Brain microvascular endothelial cell (primary cell): Measurements from ENCODE around the gene CDHR1.

Experiments
- DNase-seq: peaks from one replicate; pipeline ENCODE4 v3.0.0-alpha.2; 2020
- H3K27ac ChIP-seq: fragments of 250-450 bp; sonication (Bioruptor Pico); 2 replicates; pipeline ENCODE4 v1.5.1; 2020; ENCODE audit warnings: mild to moderate bottlenecking, moderate library complexity
- H3K27me3 ChIP-seq: fragments of 250-450 bp; sonication (Bioruptor Pico); replicated peaks from 2 replicates; pipeline ENCODE4 v1.5.1; 2020; ENCODE audit warnings: mild to moderate bottlenecking
- H3K36me3 ChIP-seq: fragments of 250-450 bp; sonication (Bioruptor Pico); replicated peaks from 2 replicates; pipeline ENCODE4 v1.5.1; 2020; ENCODE audit warnings: mild to moderate bottlenecking
- H3K4me3 ChIP-seq: 2 replicates; pipeline ENCODE4 v1.5.1; 2011; ENCODE audit warnings: low read depth, mild to moderate bottlenecking, control low read depth, low read length, moderate library complexity
- in situ Hi-C: cut with HindIII; loops from 2 replicates; pipeline ENCODE4 v1.10.0; 2017; ENCODE audit warnings: low sequenced_read_pairs, low pct_ligation_motif_present
- TF ChIP-seq, protein P1 (sequence below): IDR thresholded peaks from 2 replicates; pipeline ENCODE4 v1.5.1; 2011; ENCODE audit warnings: low read depth, mild to moderate bottlenecking, moderate library complexity, low read length, control low read depth, inconsistent platforms; ENCODE audit errors: missing control alignments

The CDHR1 gene

DNA sequence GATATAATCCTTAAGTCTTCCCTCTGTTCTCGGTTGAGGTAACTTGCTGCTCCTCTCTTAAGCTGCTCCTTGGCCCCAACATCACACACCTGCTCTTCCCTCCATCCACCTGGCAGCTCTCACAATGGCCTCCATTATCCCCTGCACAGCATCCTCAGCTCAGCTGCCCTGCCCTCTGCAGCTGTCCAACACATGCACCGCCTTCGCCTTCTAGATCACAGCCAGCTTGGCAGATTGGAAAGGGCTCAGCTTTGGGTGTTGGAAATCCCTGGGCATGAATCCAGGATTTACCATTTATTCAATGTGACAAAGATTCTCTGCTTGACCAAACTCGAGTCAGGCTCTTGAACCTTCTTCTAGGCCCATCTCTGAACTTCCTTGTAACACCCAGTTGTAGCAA lies 71.1 kb downstream of the CDHR1 start:
- in situ Hi-C loops = loop anchor here (25.0 kb wide), 1 partner anchor 272 kb away; no protein-coding TSS in a partner anchor
- Histone ChIP-seq H3K4me3 (no peak overlapping the region), H3K27ac (no peak overlapping the region), H3K36me3 (no peaks in the 10 kb centered on the region), H3K27me3 (no peaks in the 10 kb centered on the region)
- TF ChIP-seq, protein P1, sequence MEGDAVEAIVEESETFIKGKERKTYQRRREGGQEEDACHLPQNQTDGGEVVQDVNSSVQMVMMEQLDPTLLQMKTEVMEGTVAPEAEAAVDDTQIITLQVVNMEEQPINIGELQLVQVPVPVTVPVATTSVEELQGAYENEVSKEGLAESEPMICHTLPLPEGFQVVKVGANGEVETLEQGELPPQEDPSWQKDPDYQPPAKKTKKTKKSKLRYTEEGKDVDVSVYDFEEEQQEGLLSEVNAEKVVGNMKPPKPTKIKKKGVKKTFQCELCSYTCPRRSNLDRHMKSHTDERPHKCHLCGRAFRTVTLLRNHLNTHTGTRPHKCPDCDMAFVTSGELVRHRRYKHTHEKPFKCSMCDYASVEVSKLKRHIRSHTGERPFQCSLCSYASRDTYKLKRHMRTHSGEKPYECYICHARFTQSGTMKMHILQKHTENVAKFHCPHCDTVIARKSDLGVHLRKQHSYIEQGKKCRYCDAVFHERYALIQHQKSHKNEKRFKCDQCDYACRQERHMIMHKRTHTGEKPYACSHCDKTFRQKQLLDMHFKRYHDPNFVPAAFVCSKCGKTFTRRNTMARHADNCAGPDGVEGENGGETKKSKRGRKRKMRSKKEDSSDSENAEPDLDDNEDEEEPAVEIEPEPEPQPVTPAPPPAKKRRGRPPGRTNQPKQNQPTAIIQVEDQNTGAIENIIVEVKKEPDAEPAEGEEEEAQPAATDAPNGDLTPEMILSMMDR = no peak
- DNase-seq = no peak

DNA sequence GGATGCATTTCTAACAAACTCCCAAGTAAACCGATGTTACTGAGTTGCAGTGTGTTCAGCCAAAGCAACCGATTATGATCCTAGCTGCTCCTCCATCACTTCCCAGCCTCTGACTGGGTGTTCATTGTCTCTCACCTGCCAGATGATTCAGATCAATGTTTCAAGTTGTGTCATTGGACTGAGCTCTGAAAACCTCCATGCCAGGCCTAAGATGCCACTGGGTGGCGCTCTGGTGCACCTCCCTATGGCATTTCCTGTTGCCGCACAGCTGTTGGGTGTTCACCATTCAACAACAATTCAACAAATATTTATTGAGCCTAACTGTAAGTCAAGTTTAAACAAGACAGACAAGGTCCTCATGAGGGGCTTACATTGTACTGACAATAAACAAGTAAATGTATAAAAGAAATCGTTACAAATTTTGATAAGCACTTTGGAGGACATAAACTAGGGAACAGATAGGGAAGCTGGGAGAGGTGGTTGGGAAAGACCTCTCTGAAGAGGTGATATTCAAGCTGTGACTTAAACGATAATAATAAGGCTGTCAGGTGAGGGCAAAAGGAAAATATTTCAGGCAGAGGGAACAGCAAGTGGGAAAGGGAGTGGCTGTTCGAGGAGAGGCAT lies 73.3 kb downstream of the CDHR1 start:
- H3K27ac ChIP-seq = no peak overlapping the region
- H3K4me3 ChIP-seq = no peak overlapping the region
- no peaks in the 10 kb centered on the region for H3K36me3 ChIP-seq
- no peaks in the 10 kb centered on the region for H3K27me3 ChIP-seq
- in situ Hi-C loops = loop anchor here (25.0 kb wide), 1 partner anchor 270 kb away; no protein-coding TSS in a partner anchor
- TF ChIP-seq, protein P1 = peak; percentile 90
- DNase-seq = peak; percentile 56

DNA sequence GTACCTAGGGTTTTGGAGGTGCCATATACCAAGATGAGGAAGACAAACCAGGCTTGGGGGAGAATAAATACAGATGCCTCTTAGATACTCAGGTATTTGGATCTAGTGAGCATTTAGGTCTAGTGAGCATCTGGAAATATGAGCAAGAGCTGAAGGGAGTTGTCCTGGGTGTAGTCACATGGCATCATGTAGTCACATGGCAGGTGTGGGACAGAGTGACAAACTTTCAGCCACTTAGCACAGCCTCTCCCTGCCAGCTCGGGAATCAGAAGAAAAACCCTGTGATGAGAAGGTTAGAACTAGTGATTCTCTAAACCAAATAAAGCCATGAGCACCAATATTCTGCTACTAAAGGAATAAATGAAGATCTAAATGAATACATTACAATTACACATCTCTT lies 74.8 kb downstream of the CDHR1 start:
- in situ Hi-C loops = loop anchor here (25.0 kb wide), 1 partner anchor 268 kb away; no protein-coding TSS in a partner anchor
- Histone ChIP-seq H3K27me3 (no peaks in the 10 kb centered on the region), H3K27ac (peak overlapping the region; percentile 17), H3K4me3 (no peak overlapping the region), H3K36me3 (no peaks in the 10 kb centered on the region)
- no peak for DNase-seq
- TF ChIP-seq, protein P1 = no peak
